ENCODE measurements around the gene EEF1B2. TPM values are rescaled to one million over a fixed set of nuclear protein-coding genes. Genes with fewer than 3 reads are reported as not detected.
"Not testable (repeated sequence)": the region's sequence is repeated elsewhere in the genome, so short reads cannot be mapped to it uniquely, and the experiment has no call there.

EEF1B2 gene
- total RNA-seq, 2 donors from 2014 or later = 935 to 972 TPM

GRCh38 chr2:206190111-206190510 lies 30.4 kb downstream of the EEF1B2 start:
- Mint-ChIP-seq H3K9me3 (no peaks in the 10 kb centered on the region), H3K36me3 (ENCODE audit: low read depth) (no peaks in the 10 kb centered on the region), H3K27me3 (peaks cover 3% of the 10 kb centered on the region), H3K4me3 (no peak overlapping the region), H3K27ac (no peak overlapping the region), H3K4me1 (no peaks in the 10 kb centered on the region)
- ATAC-seq (replicated peaks) = no peak

- H3K27me3 Mint-ChIP-seq = peaks cover 3% of the 10 kb centered on the region
- H3K4me3 Mint-ChIP-seq = no peak overlapping the region
- no peak overlapping the region for H3K27ac Mint-ChIP-seq
- ATAC-seq (replicated peaks) = no peak
- no peaks in the 10 kb centered on the region for H3K9me3 Mint-ChIP-seq
- H3K4me1 Mint-ChIP-seq = no peaks in the 10 kb centered on the region
- no peaks in the 10 kb centered on the region for H3K36me3 Mint-ChIP-seq (ENCODE audit: low read depth)
Observed at GRCh38 chr2:206190689-206191088, 31.0 kb downstream of the EEF1B2 start.

- no peaks in the 10 kb centered on the region for H3K4me1 Mint-ChIP-seq
- no peak overlapping the region for H3K4me3 Mint-ChIP-seq
- ATAC-seq (replicated peaks) = no peak
- H3K27ac Mint-ChIP-seq = no peak overlapping the region
- peaks cover 3% of the 10 kb centered on the region for H3K27me3 Mint-ChIP-seq
- H3K9me3 Mint-ChIP-seq = no peaks in the 10 kb centered on the region
- H3K36me3 Mint-ChIP-seq (ENCODE audit: low read depth) = no peaks in the 10 kb centered on the region
Observed at GRCh38 chr2:206192157-206192556, 32.5 kb downstream of the EEF1B2 start.

GRCh38 chr2:206193671-206194357 lies 34.1 kb downstream of the EEF1B2 start:
- Mint-ChIP-seq H3K4me1 (no peaks in the 10 kb centered on the region), H3K9me3 (no peaks in the 10 kb centered on the region), H3K27me3 (peaks cover 7% of the 10 kb centered on the region), H3K27ac (no peak overlapping the region), H3K4me3 (no peak overlapping the region), H3K36me3 (ENCODE audit: low read depth) (no peaks in the 10 kb centered on the region)
- no peak for ATAC-seq (replicated peaks)

- H3K36me3 Mint-ChIP-seq (ENCODE audit: low read depth) = no peaks in the 10 kb centered on the region
- no peak overlapping the region for H3K27ac Mint-ChIP-seq
- H3K27me3 Mint-ChIP-seq = peaks cover 7% of the 10 kb centered on the region
- no peak for ATAC-seq (replicated peaks)
- no peaks in the 10 kb centered on the region for H3K9me3 Mint-ChIP-seq
- H3K4me3 Mint-ChIP-seq = no peak overlapping the region
- no peaks in the 10 kb centered on the region for H3K4me1 Mint-ChIP-seq
Observed at GRCh38 chr2:206198677-206199076, 39.0 kb downstream of the EEF1B2 start.

DNA sequence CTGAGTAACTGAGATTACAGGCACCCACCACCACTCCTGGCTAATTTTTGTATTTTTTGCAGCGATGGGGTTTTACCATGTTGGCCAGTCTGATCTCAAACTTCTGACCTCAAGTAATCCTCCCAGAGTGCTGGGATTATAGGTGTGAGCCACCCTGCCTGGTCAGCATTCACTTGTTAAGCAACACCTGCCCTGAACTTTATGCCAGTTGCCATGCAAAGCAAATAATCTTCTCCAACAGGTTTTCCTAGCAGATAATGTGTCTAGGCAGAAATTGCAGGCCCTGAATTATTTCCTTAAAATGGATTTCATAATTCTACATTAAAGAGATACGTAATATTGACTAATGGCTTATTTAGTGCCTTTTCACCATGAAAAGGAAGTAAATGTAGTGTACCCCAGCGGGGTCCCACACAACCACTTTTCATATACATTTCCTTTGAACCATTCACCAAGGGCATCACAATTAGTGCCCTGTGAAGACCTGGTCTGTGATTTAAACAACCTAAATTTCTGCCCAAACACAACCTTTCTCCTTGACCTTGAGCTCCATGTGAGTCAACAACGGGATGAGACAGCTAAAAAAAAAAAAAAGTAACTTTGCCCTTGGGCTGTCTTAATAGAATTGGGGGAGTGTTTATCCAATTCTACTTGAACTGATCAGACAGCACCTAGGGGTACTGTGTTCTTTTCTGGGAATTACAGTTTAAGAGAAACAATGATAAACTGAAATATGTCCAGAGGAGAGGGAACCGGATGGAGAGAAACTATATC lies 41.6 kb downstream of the EEF1B2 start:
- peaks cover 9% of the 10 kb centered on the region for H3K27me3 Mint-ChIP-seq
- H3K4me3 Mint-ChIP-seq = no peak overlapping the region
- no peak overlapping the region for H3K27ac Mint-ChIP-seq
- H3K36me3 Mint-ChIP-seq (ENCODE audit: low read depth) = no peaks in the 10 kb centered on the region
- no peaks in the 10 kb centered on the region for H3K9me3 Mint-ChIP-seq
- ATAC-seq (replicated peaks) = no peak
- H3K4me1 Mint-ChIP-seq = no peaks in the 10 kb centered on the region

DNA sequence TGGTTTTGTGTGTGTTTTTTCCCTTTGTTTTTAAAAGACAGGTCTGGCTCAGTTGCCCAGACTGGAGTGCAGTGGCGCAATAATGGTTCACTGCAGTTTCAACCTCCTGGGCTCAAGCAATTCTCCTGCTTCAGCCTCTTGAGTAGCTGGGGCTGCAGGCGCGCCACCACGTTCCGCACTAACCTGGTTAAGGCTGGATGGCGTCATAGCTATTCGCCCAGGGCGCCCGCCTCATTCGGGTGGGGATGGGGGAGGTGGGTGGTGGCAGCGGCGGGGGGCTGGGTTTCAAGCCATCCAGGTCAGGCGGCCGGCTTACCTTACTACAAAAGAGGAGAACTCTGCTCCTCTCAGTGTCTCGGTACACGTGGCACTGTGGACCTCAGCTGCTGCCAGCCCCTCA lies 42.8 kb downstream of the EEF1B2 start:
- Mint-ChIP-seq H3K27me3 (peaks cover 9% of the 10 kb centered on the region), H3K4me3 (no peak overlapping the region), H3K36me3 (ENCODE audit: low read depth) (no peaks in the 10 kb centered on the region), H3K27ac (no peak overlapping the region), H3K4me1 (no peaks in the 10 kb centered on the region), H3K9me3 (no peaks in the 10 kb centered on the region)
- ATAC-seq (replicated peaks) = no peak

- no peak for ATAC-seq (replicated peaks)
- Mint-ChIP-seq H3K27me3 (peaks cover 5% of the 10 kb centered on the region), H3K4me1 (no peaks in the 10 kb centered on the region), H3K36me3 (ENCODE audit: low read depth) (no peaks in the 10 kb centered on the region), H3K27ac (no peak overlapping the region), H3K9me3 (no peaks in the 10 kb centered on the region), H3K4me3 (no peak overlapping the region)
Observed at GRCh38 chr2:206203331-206203730, 43.6 kb downstream of the EEF1B2 start.

DNA sequence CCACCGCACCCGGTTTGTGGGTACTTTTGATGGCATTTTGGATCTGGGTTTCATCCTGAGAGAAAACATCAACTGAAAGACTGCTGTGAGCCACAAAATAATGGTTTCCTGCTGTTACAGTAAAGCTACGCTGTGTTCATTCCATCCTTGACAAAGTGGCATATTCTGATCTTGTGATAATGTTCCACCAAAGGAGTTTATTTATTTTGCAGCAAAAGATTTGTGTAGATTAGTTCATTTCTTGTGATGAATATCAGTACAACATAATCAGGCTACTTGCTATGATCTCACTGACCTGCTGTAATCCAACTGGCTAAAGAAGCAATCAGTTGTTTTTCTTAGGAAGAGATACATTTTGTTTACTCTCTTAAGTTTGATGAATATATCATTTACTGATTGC lies 45.0 kb downstream of the EEF1B2 start:
- Mint-ChIP-seq H3K9me3 (no peaks in the 10 kb centered on the region), H3K36me3 (ENCODE audit: low read depth) (no peaks in the 10 kb centered on the region), H3K27me3 (peaks cover 5% of the 10 kb centered on the region), H3K4me3 (peak overlapping the region; percentile 7), H3K27ac (no peak overlapping the region), H3K4me1 (no peaks in the 10 kb centered on the region)
- no peak for ATAC-seq (replicated peaks)

DNA sequence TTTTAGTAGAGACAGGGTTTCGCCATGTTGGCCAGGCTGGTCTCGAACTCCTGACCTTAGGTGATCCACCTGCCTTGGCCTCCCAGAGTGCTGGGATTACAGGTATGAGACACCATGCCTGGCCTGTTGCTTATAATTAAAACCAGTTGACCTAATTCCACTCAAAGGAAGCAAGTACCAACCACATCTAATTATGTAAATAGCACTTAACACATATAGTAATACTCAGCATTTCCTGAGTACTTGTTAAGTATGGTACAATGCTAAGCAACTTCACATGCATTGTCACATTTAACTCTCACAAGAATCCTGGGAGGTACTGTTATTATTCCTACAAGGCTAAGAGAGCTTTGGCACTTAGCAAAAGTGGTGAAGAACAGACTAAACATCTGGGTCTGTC lies 47.6 kb downstream of the EEF1B2 start:
- ATAC-seq (replicated peaks); H3K27me3 Mint-ChIP-seq; H3K27ac Mint-ChIP-seq; H3K4me3 Mint-ChIP-seq; H3K4me1 Mint-ChIP-seq; H3K36me3 Mint-ChIP-seq (ENCODE audit: low read depth); H3K9me3 Mint-ChIP-seq: not testable (repeated sequence)

GRCh38 chr2:206208900-206209299 lies 49.2 kb downstream of the EEF1B2 start:
- Mint-ChIP-seq H3K4me1 (no peaks in the 10 kb centered on the region), H3K36me3 (ENCODE audit: low read depth) (no peaks in the 10 kb centered on the region), H3K4me3 (no peak overlapping the region), H3K27ac (no peak overlapping the region), H3K27me3 (no peaks in the 10 kb centered on the region), H3K9me3 (no peaks in the 10 kb centered on the region)
- no peak for ATAC-seq (replicated peaks)

DNA sequence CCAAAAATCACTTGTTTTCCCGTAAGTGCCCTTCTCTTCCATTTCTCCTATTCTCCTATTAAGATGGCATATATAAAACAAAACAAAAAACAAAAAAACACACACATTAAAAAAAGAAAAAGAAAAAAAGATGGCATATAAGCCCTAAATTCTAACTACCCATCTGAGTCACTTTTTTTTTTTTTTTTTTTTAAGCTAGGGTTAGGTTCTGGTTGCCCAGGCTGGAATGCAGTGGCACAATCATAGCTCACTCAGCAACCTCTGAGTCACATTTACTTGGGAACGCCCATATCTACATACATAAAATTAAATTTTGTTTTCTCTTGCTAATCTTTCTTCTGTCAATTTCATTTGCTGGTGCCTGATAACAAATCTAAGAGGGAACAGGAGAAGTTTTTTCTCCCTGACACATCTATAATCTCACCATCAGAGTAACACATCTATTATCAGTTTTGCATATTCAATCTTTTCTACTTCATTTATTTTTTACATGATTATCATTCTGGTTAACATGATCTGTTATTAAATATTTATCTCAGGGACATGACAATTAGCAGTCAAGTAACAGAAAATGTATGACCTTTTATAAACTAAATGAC lies 52.1 kb downstream of the EEF1B2 start:
- H3K27ac Mint-ChIP-seq = no peak overlapping the region
- H3K4me3 Mint-ChIP-seq = no peak overlapping the region
- no peak for ATAC-seq (replicated peaks)
- no peaks in the 10 kb centered on the region for H3K9me3 Mint-ChIP-seq
- H3K27me3 Mint-ChIP-seq = peaks cover 7% of the 10 kb centered on the region
- H3K36me3 Mint-ChIP-seq (ENCODE audit: low read depth) = no peaks in the 10 kb centered on the region
- H3K4me1 Mint-ChIP-seq = no peaks in the 10 kb centered on the region
